Lower leg skin (tissue), 3 donors: ENCODE data around the gene CCDC27.

Experiments
- POLR2A ChIP-seq, 2 donors: fragments of 450-650 bp; IDR thresholded peaks; one replicate each; pipeline ENCODE4 v1.6.1; 2016 to 2017; ENCODE audit warnings: antibody characterized with exemption in 2 of 2, mild to moderate bottlenecking in 1 of 2, moderate library complexity in 1 of 2
- TF ChIP-seq, protein P1 (sequence below), 3 donors: fragments of 450-650 bp; IDR thresholded peaks; one replicate each; pipeline ENCODE4 v1.5.1; 2016; ENCODE audit warnings: antibody characterized with exemption in 3 of 3, mild to moderate bottlenecking in 3 of 3, moderate library complexity in 2 of 3

DNA sequence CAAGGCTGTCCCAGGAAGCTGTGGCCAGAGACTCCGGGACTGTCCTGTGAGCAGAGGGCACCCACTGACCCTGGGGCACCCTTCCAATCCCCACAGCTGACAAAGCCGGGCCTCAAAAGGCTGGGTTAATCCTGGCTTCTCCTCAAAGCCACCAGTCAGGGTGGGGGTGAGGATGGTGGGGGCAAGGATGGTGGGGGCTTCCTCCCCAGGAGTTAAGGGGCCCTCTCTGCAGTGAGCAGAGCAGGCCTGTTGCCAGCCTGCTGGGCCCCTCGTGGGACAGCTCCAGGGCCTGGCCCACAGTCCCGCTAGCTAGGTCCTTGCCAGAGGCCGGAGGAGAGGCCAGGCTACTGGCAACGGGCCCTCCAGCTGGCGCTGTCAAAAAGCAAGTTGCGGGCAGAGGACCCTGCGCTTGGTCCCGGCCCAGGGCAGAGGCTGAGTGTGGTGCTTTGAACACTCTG, 37.9 kb upstream of the CCDC27 start:
- no peak for TF ChIP-seq POLR2A (IDR thresholded peaks at IDR 0.05)
- TF ChIP-seq, protein P1, sequence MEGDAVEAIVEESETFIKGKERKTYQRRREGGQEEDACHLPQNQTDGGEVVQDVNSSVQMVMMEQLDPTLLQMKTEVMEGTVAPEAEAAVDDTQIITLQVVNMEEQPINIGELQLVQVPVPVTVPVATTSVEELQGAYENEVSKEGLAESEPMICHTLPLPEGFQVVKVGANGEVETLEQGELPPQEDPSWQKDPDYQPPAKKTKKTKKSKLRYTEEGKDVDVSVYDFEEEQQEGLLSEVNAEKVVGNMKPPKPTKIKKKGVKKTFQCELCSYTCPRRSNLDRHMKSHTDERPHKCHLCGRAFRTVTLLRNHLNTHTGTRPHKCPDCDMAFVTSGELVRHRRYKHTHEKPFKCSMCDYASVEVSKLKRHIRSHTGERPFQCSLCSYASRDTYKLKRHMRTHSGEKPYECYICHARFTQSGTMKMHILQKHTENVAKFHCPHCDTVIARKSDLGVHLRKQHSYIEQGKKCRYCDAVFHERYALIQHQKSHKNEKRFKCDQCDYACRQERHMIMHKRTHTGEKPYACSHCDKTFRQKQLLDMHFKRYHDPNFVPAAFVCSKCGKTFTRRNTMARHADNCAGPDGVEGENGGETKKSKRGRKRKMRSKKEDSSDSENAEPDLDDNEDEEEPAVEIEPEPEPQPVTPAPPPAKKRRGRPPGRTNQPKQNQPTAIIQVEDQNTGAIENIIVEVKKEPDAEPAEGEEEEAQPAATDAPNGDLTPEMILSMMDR (IDR thresholded peaks at IDR 0.05) = no peak
